Prostate gland (tissue), 2 donors: ENCODE results near the gene VPS41.

Source experiments
- CTCF ChIP-seq, 4 experiments: fragments of 200-600 bp in 2 of 4; fragments of 450-650 bp in 2 of 4; sonication (generic) in 2 of 4; IDR thresholded peaks; 1 replicate in 3 of 4; 2 replicates in 1 of 4; pipeline ENCODE4 v1.5.1; 2016 to 2019; ENCODE audit warnings: antibody characterized with exemption in 4 of 4, mild to moderate bottlenecking in 2 of 4, moderate library complexity in 2 of 4
- POLR2A ChIP-seq: fragments of 450-650 bp; IDR thresholded peaks from one replicate; pipeline ENCODE4 v1.6.1; 2016; ENCODE audit warnings: antibody characterized with exemption, mild to moderate bottlenecking
- POLR2AphosphoS5 ChIP-seq: sonication (generic); formaldehyde crosslinking; IDR thresholded peaks from one replicate; pipeline ENCODE4 v1.6.1; 2017; ENCODE audit warnings: antibody characterized with exemption

GRCh38 chr7:38677981-38678697 lies 230.9 kb downstream of the VPS41 start:
- TF ChIP-seq CTCF (IDR thresholded peaks at IDR 0.05) (no peak), POLR2A (no peak), POLR2AphosphoS5 (no peak)
